ENCODE data around the gene HNF1A. TPM values are rescaled to one million over a fixed set of nuclear protein-coding genes. Genes with fewer than 3 reads are reported as not detected.

Gene HNF1A
- total RNA-seq, 1 experiment from 2014 or later = not detected

- no peak for TF ChIP-seq CTCF (IDR thresholded peaks at IDR 0.05; ENCODE audit: unreplicated experiment)
- no peak for DNase-seq (ENCODE audit: unreplicated experiment)
- ChIA-PET CTCF (interaction anchor here (0.7 to 1.2 kb wide), 3 partner anchors 15 to 310 kb away, joined by 3 to 4 read pairs (median 3); no protein-coding TSS in a partner anchor), POLR2A (no interaction called here)
- peaks cover 8% of the 10 kb centered on the region for H3K27me3 Mint-ChIP-seq (ENCODE audit: insufficient read depth, unreplicated experiment)
- no peaks in the 10 kb centered on the region for H3K36me3 Mint-ChIP-seq (ENCODE audit: insufficient read depth, unreplicated experiment)
- no peak overlapping the region for H3K4me3 Mint-ChIP-seq (ENCODE audit: unreplicated experiment)
- no peak overlapping the region for H3K27ac Mint-ChIP-seq (ENCODE audit: low read depth, unreplicated experiment)
- intact Hi-C loops (cut with micrococcal nuclease) = no loop called here
- no TSS peak for BruUV-seq (replicated peaks)
- H3K4me1 Mint-ChIP-seq (ENCODE audit: insufficient read depth, unreplicated experiment) = no peaks in the 10 kb centered on the region
- no peaks in the 10 kb centered on the region for H3K9me3 Mint-ChIP-seq (ENCODE audit: unreplicated experiment)
Measured at GRCh38 chr12:120956579-120957300, 21.6 kb upstream of the HNF1A start.

- CTCF ChIA-PET = interaction anchor here (0.6 to 2.1 kb wide), 3 partner anchors 13 to 376 kb away, joined by 3 to 14 read pairs (median 3); no protein-coding TSS in a partner anchor
- H3K4me1 Mint-ChIP-seq (ENCODE audit: insufficient read depth, unreplicated experiment) = no peaks in the 10 kb centered on the region
- no TSS peak for BruUV-seq (replicated peaks)
Measured at GRCh38 chr12:120959111-120959878, 19.0 kb upstream of the HNF1A start.

GRCh38 chr12:120960657-120961056 lies 17.7 kb upstream of the HNF1A start:
- Mint-ChIP-seq H3K9me3 (ENCODE audit: unreplicated experiment) (no peaks in the 10 kb centered on the region), H3K27ac (ENCODE audit: low read depth, unreplicated experiment) (no peak overlapping the region), H3K27me3 (ENCODE audit: insufficient read depth, unreplicated experiment) (peaks cover 8% of the 10 kb centered on the region), H3K4me3 (ENCODE audit: unreplicated experiment) (no peak overlapping the region), H3K36me3 (ENCODE audit: insufficient read depth, unreplicated experiment) (no peaks in the 10 kb centered on the region), H3K4me1 (ENCODE audit: insufficient read depth, unreplicated experiment) (no peaks in the 10 kb centered on the region)
- BruUV-seq (replicated peaks) = no TSS peak
- TF ChIP-seq CTCF (IDR thresholded peaks at IDR 0.05; ENCODE audit: unreplicated experiment) = no peak
- DNase-seq (ENCODE audit: unreplicated experiment) = no peak
- ChIA-PET POLR2A (interaction anchor here (0.6 kb wide), 1 partner anchor 355 kb away, joined by 3 read pairs; no protein-coding TSS in a partner anchor), CTCF (interaction anchor here (0.6 to 2.1 kb wide), 3 partner anchors 9 to 246 kb away, joined by 3 to 14 read pairs (median 4); no protein-coding TSS in a partner anchor)
- intact Hi-C loops (cut with micrococcal nuclease) = no loop called here

More at GRCh38 chr12:120959111-120959878, 19.0 kb upstream of the HNF1A start:
- POLR2A ChIA-PET = interaction anchor here (0.8 kb wide), 1 partner anchor 10 kb away, joined by 4 read pairs; no protein-coding TSS in a partner anchor
- no peak for DNase-seq (ENCODE audit: unreplicated experiment)
- Mint-ChIP-seq H3K27ac (ENCODE audit: low read depth, unreplicated experiment) (no peak overlapping the region), H3K9me3 (ENCODE audit: unreplicated experiment) (no peaks in the 10 kb centered on the region), H3K27me3 (ENCODE audit: insufficient read depth, unreplicated experiment) (peaks cover 8% of the 10 kb centered on the region), H3K4me3 (ENCODE audit: unreplicated experiment) (no peak overlapping the region), H3K36me3 (ENCODE audit: insufficient read depth, unreplicated experiment) (no peaks in the 10 kb centered on the region)
- intact Hi-C loops (cut with micrococcal nuclease) = no loop called here
- TF ChIP-seq CTCF (IDR thresholded peaks at IDR 0.05; ENCODE audit: unreplicated experiment) = no peak

Data from MCF 10A (cell line).